ENCODE results near the gene BCAS4.
A peak's percentile ranks its signal among the peaks of the same experiment; 100 is the strongest.
"Not testable (repeated sequence)": the region's sequence is repeated elsewhere in the genome, so short reads cannot be mapped to it uniquely, and the experiment has no call there.

Gene BCAS4

DNA sequence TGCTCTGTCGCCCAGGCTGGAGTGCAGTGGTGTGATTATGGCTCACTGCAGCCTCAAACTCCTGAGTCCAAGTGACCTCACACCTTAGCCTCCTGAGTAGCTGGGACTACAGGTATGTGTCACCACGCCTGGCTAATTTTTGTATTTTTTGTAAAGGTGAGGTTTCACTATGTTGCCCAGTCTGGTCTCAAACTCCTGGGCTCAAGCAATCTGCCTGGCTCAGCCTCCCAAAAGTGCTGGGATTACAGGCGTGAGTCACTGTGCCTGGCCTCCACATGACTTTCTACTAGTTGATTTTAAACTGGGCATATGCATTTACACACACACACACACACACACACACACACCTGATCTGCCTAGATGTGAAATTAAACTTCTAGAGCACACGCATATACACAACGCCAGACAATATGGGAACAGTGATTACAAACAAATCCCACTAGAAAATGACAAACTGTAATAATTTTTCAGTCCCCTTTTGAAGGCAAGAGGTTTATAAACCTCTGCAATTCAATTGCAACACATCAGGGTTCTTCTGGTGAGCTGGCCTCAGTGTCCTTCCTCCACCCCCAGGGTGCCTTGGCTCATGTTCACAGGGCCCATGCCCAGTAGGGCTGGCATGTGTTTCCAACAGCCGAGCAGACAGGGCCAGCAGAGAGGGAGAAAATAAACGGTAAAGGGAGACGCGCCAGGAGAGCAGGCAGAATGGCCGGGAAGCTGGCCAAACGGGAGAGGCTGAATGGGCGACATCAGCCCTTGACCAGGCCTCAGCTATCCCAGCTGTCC, 32.2 kb upstream of the BCAS4 start:
- no peaks in the 10 kb centered on the region for H3K27me3 ChIP-seq (ENCODE audit: control insufficient read depth, insufficient read depth, low read length)
- H3K4me3 ChIP-seq (ENCODE audit: low read length) = no peak overlapping the region
- no peaks in the 10 kb centered on the region for H3K36me3 ChIP-seq (ENCODE audit: control insufficient read depth, insufficient read depth, low read length)
- peak overlapping the region; percentile 52 for H3K9ac ChIP-seq (ENCODE audit: low read length)
- peaks cover 35% of the 10 kb centered on the region for H3K4me1 ChIP-seq (ENCODE audit: control insufficient read depth, insufficient read depth, low read length)
- no peaks in the 10 kb centered on the region for H3K9me3 ChIP-seq (ENCODE audit: control insufficient read depth, low read length)

DNA sequence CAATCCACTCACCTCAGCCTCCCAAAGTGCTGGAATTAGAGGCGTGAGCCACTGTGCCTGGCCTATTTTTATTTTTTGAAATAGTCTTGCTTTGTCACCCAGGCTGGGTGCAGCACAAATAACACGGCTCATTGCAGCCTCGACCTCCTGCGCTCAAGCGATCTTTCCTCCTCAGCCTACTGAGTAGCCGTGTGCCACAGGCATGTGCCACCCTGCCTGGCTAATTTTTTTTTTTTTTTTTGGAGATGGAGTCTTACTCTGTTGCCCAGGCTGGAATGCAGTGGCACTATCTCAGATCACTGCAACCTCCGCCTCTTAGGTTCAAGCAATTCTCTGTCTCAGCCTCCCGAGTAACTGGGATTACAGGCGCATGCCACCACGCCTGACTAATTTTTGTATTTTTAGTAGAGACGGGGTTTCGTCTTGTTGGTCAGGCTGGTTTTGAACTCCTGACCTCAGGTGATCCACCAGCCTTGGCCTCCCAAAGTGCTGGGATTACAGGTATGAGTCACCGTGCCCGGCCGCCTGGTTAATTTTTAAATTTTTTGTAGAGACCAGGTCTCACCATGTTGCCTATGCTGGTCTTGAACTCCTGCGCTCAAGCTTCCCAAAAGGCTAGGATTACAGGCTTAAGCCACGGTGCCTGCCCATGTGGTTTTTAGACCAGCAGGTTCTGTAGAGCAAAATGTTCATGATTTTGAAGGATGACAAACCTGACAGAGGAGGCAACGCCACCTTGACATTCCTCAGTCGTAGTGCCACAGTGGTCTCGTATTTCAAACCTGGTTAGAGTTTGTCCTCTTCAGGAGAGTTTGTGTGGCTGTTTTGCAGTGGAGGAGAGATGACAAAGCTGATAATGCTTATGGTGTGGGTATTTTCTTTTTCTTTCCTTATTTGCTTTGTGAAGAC, 31.1 kb upstream of the BCAS4 start:
- H3K4me1 ChIP-seq (ENCODE audit: control insufficient read depth, insufficient read depth, low read length) = peaks cover 37% of the 10 kb centered on the region
- H3K36me3 ChIP-seq (ENCODE audit: control insufficient read depth, insufficient read depth, low read length); H3K4me3 ChIP-seq (ENCODE audit: low read length); H3K9ac ChIP-seq (ENCODE audit: low read length); H3K27me3 ChIP-seq (ENCODE audit: control insufficient read depth, insufficient read depth, low read length); H3K9me3 ChIP-seq (ENCODE audit: control insufficient read depth, low read length): not testable (repeated sequence)

GRCh38 chr20:50765251-50765650, 29.6 kb upstream of the BCAS4 start:
- not testable (repeated sequence) for H3K36me3 ChIP-seq (ENCODE audit: control insufficient read depth, insufficient read depth, low read length); H3K9ac ChIP-seq (ENCODE audit: low read length); H3K9me3 ChIP-seq (ENCODE audit: control insufficient read depth, low read length); H3K4me3 ChIP-seq (ENCODE audit: low read length); H3K27me3 ChIP-seq (ENCODE audit: control insufficient read depth, insufficient read depth, low read length)
- peaks cover 37% of the 10 kb centered on the region for H3K4me1 ChIP-seq (ENCODE audit: control insufficient read depth, insufficient read depth, low read length)

GRCh38 chr20:50765674-50766073, 29.2 kb upstream of the BCAS4 start:
- Histone ChIP-seq H3K4me3 (ENCODE audit: low read length) (no peak overlapping the region), H3K9ac (ENCODE audit: low read length) (no peak overlapping the region), H3K4me1 (ENCODE audit: control insufficient read depth, insufficient read depth, low read length) (peaks cover 37% of the 10 kb centered on the region), H3K36me3 (ENCODE audit: control insufficient read depth, insufficient read depth, low read length) (no peaks in the 10 kb centered on the region), H3K27me3 (ENCODE audit: control insufficient read depth, insufficient read depth, low read length) (no peaks in the 10 kb centered on the region), H3K9me3 (ENCODE audit: control insufficient read depth, low read length) (no peaks in the 10 kb centered on the region)

- H3K4me1 ChIP-seq (ENCODE audit: control insufficient read depth, insufficient read depth, low read length) = peaks cover 32% of the 10 kb centered on the region
- H3K27me3 ChIP-seq (ENCODE audit: control insufficient read depth, insufficient read depth, low read length); H3K36me3 ChIP-seq (ENCODE audit: control insufficient read depth, insufficient read depth, low read length); H3K9me3 ChIP-seq (ENCODE audit: control insufficient read depth, low read length); H3K9ac ChIP-seq (ENCODE audit: low read length); H3K4me3 ChIP-seq (ENCODE audit: low read length): not testable (repeated sequence)
Observed at GRCh38 chr20:50766955-50767809, 27.7 kb upstream of the BCAS4 start.

- H3K36me3 ChIP-seq (ENCODE audit: control insufficient read depth, insufficient read depth, low read length); H3K27me3 ChIP-seq (ENCODE audit: control insufficient read depth, insufficient read depth, low read length); H3K9ac ChIP-seq (ENCODE audit: low read length); H3K9me3 ChIP-seq (ENCODE audit: control insufficient read depth, low read length); H3K4me3 ChIP-seq (ENCODE audit: low read length): not testable (repeated sequence)
- peaks cover 18% of the 10 kb centered on the region for H3K4me1 ChIP-seq (ENCODE audit: control insufficient read depth, insufficient read depth, low read length)
Observed at GRCh38 chr20:50768991-50769390, 25.9 kb upstream of the BCAS4 start.

GRCh38 chr20:50769551-50770085, 25.2 kb upstream of the BCAS4 start:
- not testable (repeated sequence) for H3K27me3 ChIP-seq (ENCODE audit: control insufficient read depth, insufficient read depth, low read length); H3K9me3 ChIP-seq (ENCODE audit: control insufficient read depth, low read length); H3K4me3 ChIP-seq (ENCODE audit: low read length); H3K9ac ChIP-seq (ENCODE audit: low read length); H3K36me3 ChIP-seq (ENCODE audit: control insufficient read depth, insufficient read depth, low read length)
- H3K4me1 ChIP-seq (ENCODE audit: control insufficient read depth, insufficient read depth, low read length) = peaks cover 12% of the 10 kb centered on the region

DNA sequence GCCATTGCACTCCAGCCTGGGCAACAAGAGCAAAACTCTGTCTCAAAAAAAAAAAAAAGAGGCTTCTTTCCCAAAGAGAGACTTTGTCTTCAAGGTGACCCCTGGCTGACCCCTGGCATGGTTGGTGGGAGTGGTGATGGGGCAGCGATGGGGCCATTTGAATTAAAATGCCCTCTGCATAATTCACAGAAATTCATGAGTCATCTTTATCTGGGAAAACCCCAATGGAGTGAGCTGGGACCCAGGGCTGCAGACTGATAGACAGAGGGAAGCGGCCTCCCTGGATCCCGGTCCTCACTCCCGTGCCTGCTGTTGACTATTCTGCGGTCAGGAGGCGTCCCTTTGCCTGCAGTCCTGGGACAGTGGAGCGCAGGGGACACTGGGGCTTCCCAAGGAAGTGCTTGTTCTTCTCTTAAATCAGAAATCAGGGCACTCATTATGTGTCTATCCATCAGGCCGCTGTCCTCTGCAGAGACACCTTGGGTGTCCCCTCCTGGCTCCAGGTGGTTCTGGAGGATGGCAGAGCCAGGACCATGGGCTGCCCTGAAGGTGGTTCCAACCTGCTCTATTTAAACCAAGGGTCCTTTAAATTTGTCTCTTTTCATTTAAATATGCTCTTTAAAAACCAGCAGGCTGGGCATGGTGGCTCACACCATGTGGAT, 23.3 kb upstream of the BCAS4 start:
- not testable (repeated sequence) for H3K27me3 ChIP-seq (ENCODE audit: control insufficient read depth, insufficient read depth, low read length); H3K9ac ChIP-seq (ENCODE audit: low read length); H3K36me3 ChIP-seq (ENCODE audit: control insufficient read depth, insufficient read depth, low read length); H3K9me3 ChIP-seq (ENCODE audit: control insufficient read depth, low read length); H3K4me3 ChIP-seq (ENCODE audit: low read length)
- peaks cover 10% of the 10 kb centered on the region for H3K4me1 ChIP-seq (ENCODE audit: control insufficient read depth, insufficient read depth, low read length)

GRCh38 chr20:50772420-50773185, 22.3 kb upstream of the BCAS4 start:
- H3K27me3 ChIP-seq (ENCODE audit: control insufficient read depth, insufficient read depth, low read length) = no peaks in the 10 kb centered on the region

GRCh38 chr20:50774515-50774914, 20.3 kb upstream of the BCAS4 start:
- no peaks in the 10 kb centered on the region for H3K4me1 ChIP-seq (ENCODE audit: control insufficient read depth, insufficient read depth, low read length)
- no peaks in the 10 kb centered on the region for H3K27me3 ChIP-seq (ENCODE audit: control insufficient read depth, insufficient read depth, low read length)
- no peaks in the 10 kb centered on the region for H3K9me3 ChIP-seq (ENCODE audit: control insufficient read depth, low read length)
- no peak overlapping the region for H3K9ac ChIP-seq (ENCODE audit: low read length)
- no peaks in the 10 kb centered on the region for H3K36me3 ChIP-seq (ENCODE audit: control insufficient read depth, insufficient read depth, low read length)
- no peak overlapping the region for H3K4me3 ChIP-seq (ENCODE audit: low read length)

More at GRCh38 chr20:50772420-50773185, 22.3 kb upstream of the BCAS4 start:
- Histone ChIP-seq H3K9ac (ENCODE audit: low read length) (no peak overlapping the region), H3K36me3 (ENCODE audit: control insufficient read depth, insufficient read depth, low read length) (no peaks in the 10 kb centered on the region), H3K4me1 (ENCODE audit: control insufficient read depth, insufficient read depth, low read length) (peaks cover 3% of the 10 kb centered on the region), H3K9me3 (ENCODE audit: control insufficient read depth, low read length) (no peaks in the 10 kb centered on the region), H3K4me3 (ENCODE audit: low read length) (no peak overlapping the region)

All from mucosa of stomach (tissue), 1 donor.